NCI-H187 treated with DMSO at 0.1 percent for 48 hours (cell line): ENCODE measurements around the gene ANXA2R.
"Not testable (repeated sequence)": the region's sequence is repeated elsewhere in the genome, so short reads cannot be mapped to it uniquely, and the experiment has no call there.

Source experiments
- DNase-seq: peaks from one replicate; lab custom pipeline; 2025; lab: John Stamatoyannopoulos, UW

Gene ANXA2R

GRCh38 chr5:43060020-43060419 lies 19.9 kb upstream of the ANXA2R start:
- DNase-seq = not testable (repeated sequence)

GRCh38 chr5:43055098-43055497 lies 15.0 kb upstream of the ANXA2R start:
- DNase-seq = not testable (repeated sequence)

- no peak for DNase-seq
These were observed 11.6 kb upstream of the ANXA2R start for GRCh38 chr5:43051684-43052083.

DNA sequence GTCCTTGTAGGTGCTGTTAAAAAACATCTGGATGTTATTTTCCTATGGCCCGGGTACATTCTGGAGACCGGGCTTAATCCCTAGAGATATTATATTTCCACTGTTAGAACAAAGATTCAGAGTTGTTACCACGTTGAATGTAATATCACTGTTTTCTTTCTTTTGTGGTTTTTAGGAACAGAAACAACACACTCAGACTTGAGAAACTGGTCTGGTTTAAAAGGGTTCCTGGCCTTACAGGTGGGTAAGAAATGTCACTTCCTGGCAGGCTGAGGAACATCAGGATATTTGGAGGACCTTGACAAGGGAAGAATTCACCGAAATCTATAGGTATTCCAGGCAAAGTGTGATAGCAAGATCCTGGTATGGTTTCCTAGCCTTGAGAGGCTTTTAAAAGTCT lies 10.3 kb upstream of the ANXA2R start:
- DNase-seq = no peak

DNA sequence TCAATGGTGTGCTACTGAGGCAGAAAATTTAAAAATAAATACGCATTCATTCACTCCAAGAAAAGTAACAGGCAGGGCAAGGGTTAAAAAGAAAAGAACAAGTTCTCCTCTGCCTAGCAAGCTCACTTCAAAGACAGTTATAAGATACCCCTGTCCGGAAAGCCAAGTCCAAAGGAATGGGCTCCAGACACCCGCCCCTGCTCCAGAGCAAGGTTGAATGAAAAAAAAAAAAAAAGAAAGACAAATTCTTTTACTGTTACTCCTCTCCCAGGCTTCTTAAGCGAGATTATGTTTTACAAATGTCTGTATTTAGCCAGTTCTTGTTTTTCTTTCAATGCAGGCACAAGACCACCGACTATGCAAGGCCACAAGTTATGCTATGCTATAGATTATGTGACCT lies 9.1 kb upstream of the ANXA2R start:
- DNase-seq = no peak

- no peak for DNase-seq
These were observed 6.4 kb upstream of the ANXA2R start for GRCh38 chr5:43046474-43046873.

- peak; percentile 76 for DNase-seq
These were observed 5.1 kb upstream of the ANXA2R start for GRCh38 chr5:43045236-43045635.

- DNase-seq = peak; percentile 96
These were observed 4.2 kb upstream of the ANXA2R start for GRCh38 chr5:43044181-43044914.

DNA sequence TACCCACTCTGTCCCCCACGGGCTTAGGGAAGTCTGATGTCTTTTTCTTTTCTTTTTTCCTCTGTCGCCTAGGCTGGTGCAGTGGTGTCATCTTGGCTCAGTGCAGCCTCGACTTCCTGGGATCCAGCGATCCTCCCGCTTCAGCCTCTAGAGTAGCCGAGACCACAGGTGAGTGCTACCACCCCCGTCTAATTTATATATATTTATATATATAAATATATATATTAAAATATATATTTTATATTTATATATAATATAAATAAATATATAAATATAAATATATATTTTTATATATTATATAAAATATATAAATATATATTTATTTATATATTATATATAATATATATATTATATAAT lies 3.3 kb upstream of the ANXA2R start:
- no peak for DNase-seq

- peak; percentile 47 for DNase-seq
These were observed 2.7 kb upstream of the ANXA2R start for GRCh38 chr5:43042626-43043399.

GRCh38 chr5:43042176-43042625 lies 2.1 kb upstream of the ANXA2R start:
- no peak for DNase-seq

- peak; percentile 49 for DNase-seq
These were observed 1.6 kb upstream of the ANXA2R start for GRCh38 chr5:43041669-43042175.

GRCh38 chr5:43041110-43041668 lies 1.1 kb upstream of the ANXA2R start:
- DNase-seq = no peak

GRCh38 chr5:43039471-43040286 lies 440 bp downstream of the ANXA2R start:
- peak; percentile 73 for DNase-seq

DNA sequence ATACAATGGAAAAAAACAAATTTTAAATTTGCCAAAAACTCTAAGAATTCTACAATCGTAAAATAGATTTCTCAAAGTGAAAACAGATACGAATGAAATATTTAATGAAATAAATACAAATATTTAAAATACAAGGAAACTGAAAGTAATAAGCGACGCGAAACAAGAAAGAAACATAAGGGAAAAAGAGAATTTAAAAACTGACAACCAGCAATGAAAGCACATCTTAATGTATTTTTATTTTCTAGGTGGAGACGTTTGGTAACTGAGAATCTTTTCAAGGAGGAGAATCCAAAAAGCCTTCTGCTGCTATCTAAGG lies 1.0 kb downstream of the ANXA2R start:
- DNase-seq = no peak

DNA sequence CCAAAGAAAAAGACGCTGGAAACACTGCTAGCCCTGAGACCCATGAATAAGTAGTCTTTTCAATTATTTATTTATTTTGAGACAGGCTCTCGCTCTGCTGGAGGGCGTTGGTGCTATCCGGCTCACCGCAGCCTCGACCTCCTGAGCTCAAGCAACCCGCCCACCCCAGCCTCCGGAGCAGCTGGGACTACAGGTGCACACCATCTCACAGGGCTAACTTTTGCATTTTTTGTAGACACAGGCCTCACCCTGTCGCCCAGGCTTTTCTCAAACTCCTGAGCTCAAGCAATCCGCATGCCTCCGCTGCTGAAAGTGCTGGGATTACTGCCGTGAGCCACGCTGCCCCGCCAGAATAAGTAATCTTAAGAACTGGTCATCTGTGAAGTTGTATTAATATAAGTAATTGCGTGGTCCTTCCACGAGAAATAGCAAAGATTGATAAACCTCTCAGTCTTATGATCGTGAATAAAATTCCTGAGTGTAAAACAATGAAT lies 1.6 kb downstream of the ANXA2R start:
- no peak for DNase-seq

DNA sequence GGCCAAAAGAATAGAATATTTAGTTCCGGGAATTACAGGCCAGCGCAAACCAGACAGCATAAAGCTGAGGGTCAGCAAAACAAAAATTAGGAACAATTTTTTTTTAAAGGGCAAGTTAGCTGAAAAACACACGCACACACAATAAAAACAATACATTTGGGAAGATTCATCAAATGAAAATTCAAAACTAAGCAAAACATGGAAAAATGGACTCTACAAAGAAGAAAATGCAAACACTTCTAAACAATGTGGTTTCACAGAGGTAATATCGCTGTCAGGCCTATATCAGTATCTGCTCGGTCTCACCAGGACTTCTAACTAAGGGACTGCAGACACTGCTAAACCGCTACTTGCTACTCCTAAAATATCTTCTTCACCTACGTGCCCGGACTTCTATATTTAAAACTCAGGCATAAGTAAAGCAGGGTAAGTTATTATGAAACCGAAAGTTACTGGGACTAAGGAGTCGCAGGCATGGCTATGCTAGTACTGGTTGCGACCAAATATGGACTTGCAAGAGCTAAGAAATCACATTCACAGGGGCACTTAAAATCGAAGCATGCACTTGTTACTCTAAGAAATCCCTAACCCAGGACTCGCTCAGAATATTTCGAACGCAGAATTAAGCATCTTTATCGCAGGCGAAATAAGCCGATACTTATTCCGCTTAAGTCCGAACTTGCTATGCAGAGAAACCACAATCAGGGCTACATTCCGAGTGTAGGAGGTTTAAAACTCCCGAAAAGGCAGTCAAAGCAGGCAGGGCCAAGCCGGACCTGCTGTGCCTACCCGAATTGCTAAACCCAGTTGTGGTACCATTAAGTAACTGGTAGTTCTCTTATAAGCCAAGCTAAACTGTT lies 2.3 kb downstream of the ANXA2R start:
- DNase-seq = peak; percentile 66

- DNase-seq = no peak
These were observed 3.1 kb downstream of the ANXA2R start for GRCh38 chr5:43036856-43037635.

- DNase-seq = no peak
These were observed 3.7 kb downstream of the ANXA2R start for GRCh38 chr5:43036409-43036808.

DNA sequence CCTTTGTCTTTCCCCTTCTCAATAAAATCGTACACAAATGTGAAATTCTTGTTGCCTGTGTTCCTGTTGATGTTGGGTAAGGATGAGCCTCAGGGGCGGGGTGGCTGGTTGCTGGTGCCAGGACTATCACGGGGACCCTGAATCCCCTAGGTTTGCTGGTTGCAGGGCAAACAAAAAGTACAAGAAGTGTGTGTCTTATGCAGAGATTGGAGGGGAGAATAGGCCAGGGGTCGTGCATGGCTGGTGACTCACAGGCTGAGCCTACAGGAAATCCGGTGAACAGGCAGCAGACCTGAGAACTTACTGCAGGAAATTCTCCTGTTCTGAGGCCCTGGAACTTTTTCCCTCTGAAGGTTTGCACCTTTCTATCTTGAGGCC lies 5.5 kb downstream of the ANXA2R start:
- no peak for DNase-seq
